B cell (primary cell): ENCODE measurements around the gene ZNF540.

ENCODE experiments used
- EZH2 ChIP-seq: IDR thresholded peaks from 2 replicates; pipeline ENCODE4 v1.6.1; 2012; ENCODE audit warnings: borderline replicate concordance, low read depth, mild to moderate bottlenecking, moderate library complexity, low read length; ENCODE audit not compliant: insufficient read depth, poor library complexity, severe bottlenecking
- TF ChIP-seq, protein P1 (sequence below): fragments of 200-600 bp; IDR thresholded peaks from one replicate; pipeline ENCODE4 v1.8.0; 2022; ENCODE audit warnings: antibody characterized with exemption, mild to moderate bottlenecking

DNA sequence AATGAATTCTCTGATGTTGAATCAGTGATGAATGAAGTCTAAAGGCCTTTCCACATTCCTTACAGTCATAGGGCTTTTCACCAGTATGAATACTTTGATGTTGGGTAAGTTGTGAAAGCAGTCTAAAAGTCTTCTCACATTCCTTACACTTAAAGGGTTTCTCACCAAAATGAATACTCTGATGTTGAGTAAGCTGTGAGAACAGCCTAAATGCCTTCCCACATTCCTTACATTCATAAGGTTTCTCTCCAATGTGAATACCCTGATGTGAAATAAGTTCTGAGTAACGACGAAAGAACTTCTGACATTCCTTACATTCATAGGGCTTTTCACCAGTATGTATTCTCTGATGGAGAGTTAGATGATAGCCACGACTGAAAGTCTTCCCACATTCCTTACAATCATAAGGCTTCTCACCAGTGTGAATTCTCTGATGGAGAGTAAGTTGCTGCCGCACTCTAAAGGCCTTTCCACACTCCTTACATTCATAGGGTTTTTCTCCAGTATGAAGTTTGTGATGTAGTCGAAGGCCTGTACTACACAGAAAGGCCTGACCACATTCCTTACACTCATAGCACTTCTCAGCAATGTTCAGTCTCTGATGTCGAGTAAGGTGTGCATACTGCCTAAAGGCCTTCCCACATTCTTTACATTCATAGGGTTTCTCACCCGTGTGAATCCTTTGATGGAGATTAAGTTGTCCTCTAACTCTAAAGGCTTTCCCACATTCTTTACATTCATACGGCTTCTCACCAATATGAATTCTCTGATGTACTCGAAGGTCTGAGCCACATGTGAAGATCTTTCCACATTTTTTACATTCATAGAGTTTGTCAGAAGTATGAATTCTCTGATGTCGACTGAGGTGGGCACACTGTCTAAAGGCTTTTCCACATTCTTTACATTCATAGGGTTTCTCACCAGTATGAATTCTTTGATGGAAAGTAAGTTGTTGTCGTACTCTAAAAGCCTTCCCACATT, 40.7 kb downstream of the ZNF540 start:
- TF ChIP-seq EZH2, result no peak
- TF ChIP-seq, protein P1, sequence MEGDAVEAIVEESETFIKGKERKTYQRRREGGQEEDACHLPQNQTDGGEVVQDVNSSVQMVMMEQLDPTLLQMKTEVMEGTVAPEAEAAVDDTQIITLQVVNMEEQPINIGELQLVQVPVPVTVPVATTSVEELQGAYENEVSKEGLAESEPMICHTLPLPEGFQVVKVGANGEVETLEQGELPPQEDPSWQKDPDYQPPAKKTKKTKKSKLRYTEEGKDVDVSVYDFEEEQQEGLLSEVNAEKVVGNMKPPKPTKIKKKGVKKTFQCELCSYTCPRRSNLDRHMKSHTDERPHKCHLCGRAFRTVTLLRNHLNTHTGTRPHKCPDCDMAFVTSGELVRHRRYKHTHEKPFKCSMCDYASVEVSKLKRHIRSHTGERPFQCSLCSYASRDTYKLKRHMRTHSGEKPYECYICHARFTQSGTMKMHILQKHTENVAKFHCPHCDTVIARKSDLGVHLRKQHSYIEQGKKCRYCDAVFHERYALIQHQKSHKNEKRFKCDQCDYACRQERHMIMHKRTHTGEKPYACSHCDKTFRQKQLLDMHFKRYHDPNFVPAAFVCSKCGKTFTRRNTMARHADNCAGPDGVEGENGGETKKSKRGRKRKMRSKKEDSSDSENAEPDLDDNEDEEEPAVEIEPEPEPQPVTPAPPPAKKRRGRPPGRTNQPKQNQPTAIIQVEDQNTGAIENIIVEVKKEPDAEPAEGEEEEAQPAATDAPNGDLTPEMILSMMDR, result no peak
